CD14-positive monocyte (primary cell): Measurements from ENCODE around the gene CROCC2. TPM values are rescaled to one million over a fixed set of nuclear protein-coding genes. Genes with fewer than 3 reads are reported as not detected.

Experiments
- DNase-seq, 3 donors: peaks; one replicate each; pipeline ENCODE4 v3.0.0-alpha.2; 2011 to 2022
- H2AFZ ChIP-seq: 2 replicates; pipeline ENCODE4 v1.6.0; 2012; ENCODE audit warnings: mild to moderate bottlenecking, low read depth, low read length, inconsistent platforms; ENCODE audit not compliant: insufficient read depth, poor library complexity, severe bottlenecking
- H3K27ac ChIP-seq, 2 donors: 1 replicate in 1 of 2; 2 replicates in 1 of 2; pipeline ENCODE4 v1.5.1; 2012 to 2013; ENCODE audit warnings: low read length in 2 of 2, control low read depth in 1 of 2, inconsistent platforms in 1 of 2, low read depth in 1 of 2, mild to moderate bottlenecking in 1 of 2
- H3K27me3 ChIP-seq, 2 donors: one replicate each; pipeline versions ENCODE4 v1.6.0 to v1.6.1; 2011 to 2013; ENCODE audit warnings: low read length in 2 of 2; ENCODE audit not compliant: control insufficient read depth in 2 of 2, insufficient read depth in 2 of 2
- H3K36me3 ChIP-seq, 2 donors: replicated peaks in 1 of 2; 1 replicate in 1 of 2; 2 replicates in 1 of 2; pipeline versions ENCODE4 v1.5.1 to v1.6.1; 2012 to 2013; ENCODE audit warnings: low read length in 2 of 2, control low read depth in 1 of 2, inconsistent platforms in 1 of 2, mild to moderate bottlenecking in 1 of 2; ENCODE audit not compliant: insufficient read depth in 2 of 2, control insufficient read depth in 1 of 2
- H3K4me1 ChIP-seq, 2 donors: 1 replicate in 1 of 2; 2 replicates in 1 of 2; pipeline versions ENCODE4 v1.5.1 to v1.6.1; 2012 to 2013; ENCODE audit warnings: low read length in 2 of 2, control low read depth in 1 of 2, inconsistent platforms in 1 of 2, mild to moderate bottlenecking in 1 of 2, moderate library complexity in 1 of 2; ENCODE audit not compliant: insufficient read depth in 2 of 2, control insufficient read depth in 1 of 2
- H3K4me2 ChIP-seq: replicated peaks from 2 replicates; pipeline ENCODE3; 2012; ENCODE audit warnings: low read length, moderate library complexity, mild to moderate bottlenecking; ENCODE audit not compliant: poor library complexity, severe bottlenecking; ENCODE audit errors: extremely low read depth
- H3K4me3 ChIP-seq, 3 experiments: fragments of 200-600 bp in 1 of 3; sonication (generic) in 1 of 3; replicated peaks in 1 of 3; 1 replicate in 2 of 3; 2 replicates in 1 of 3; pipeline ENCODE4 v1.5.1; 2011 to 2013; ENCODE audit warnings: low read length in 3 of 3, mild to moderate bottlenecking in 3 of 3, control low read depth in 2 of 3, low read depth in 2 of 3, inconsistent platforms in 1 of 3, moderate library complexity in 1 of 3
- H3K79me2 ChIP-seq: 2 replicates; pipeline ENCODE4 v1.6.0; 2012; ENCODE audit warnings: mild to moderate bottlenecking, control low read depth, inconsistent platforms, low read length, moderate library complexity; ENCODE audit not compliant: insufficient read depth
- H3K9ac ChIP-seq: 2 replicates; pipeline ENCODE4 v1.6.0; 2017; ENCODE audit warnings: low read length, mild to moderate bottlenecking; ENCODE audit not compliant: insufficient read depth, poor library complexity, severe bottlenecking
- H3K9me3 ChIP-seq, 2 donors: replicated peaks in 1 of 2; 1 replicate in 1 of 2; 2 replicates in 1 of 2; pipeline versions ENCODE4 v1.5.1 to v1.6.1; 2012 to 2013; ENCODE audit warnings: low read length in 2 of 2, control low read depth in 1 of 2; ENCODE audit not compliant: control insufficient read depth in 1 of 2, insufficient read depth in 1 of 2
- H4K20me1 ChIP-seq: 2 replicates; pipeline ENCODE4 v1.6.0; 2012; ENCODE audit warnings: mild to moderate bottlenecking, low read length, control low read depth, moderate library complexity; ENCODE audit not compliant: insufficient read depth
- H3K27ac Mint-ChIP-seq, 7 donors: one replicate each; pipeline ENCODE4 v1.8.0; 2020; ENCODE audit warnings: mild to moderate bottlenecking in 7 of 7, mixed read lengths in 7 of 7, moderate library complexity in 6 of 7, inconsistent platforms in 2 of 7
- H3K27me3 Mint-ChIP-seq, 3 donors: one replicate each; pipeline ENCODE4 v1.8.0; 2021 to 2022; ENCODE audit warnings: low read depth in 3 of 3, mild to moderate bottlenecking in 3 of 3, mixed read lengths in 3 of 3, moderate library complexity in 3 of 3, inconsistent platforms in 1 of 3
- H3K36me3 Mint-ChIP-seq, 2 donors: one replicate each; pipeline ENCODE4 v1.8.0; 2020; ENCODE audit warnings: mixed read lengths in 2 of 2, inconsistent platforms in 1 of 2, mild to moderate bottlenecking in 1 of 2
- H3K4me1 Mint-ChIP-seq: one replicate; pipeline ENCODE4 v1.8.0; 2020; ENCODE audit warnings: mild to moderate bottlenecking, mixed read lengths
- H3K4me3 Mint-ChIP-seq, 2 donors: one replicate each; pipeline ENCODE4 v1.8.0; 2020; ENCODE audit warnings: mild to moderate bottlenecking in 2 of 2, mixed read lengths in 2 of 2, moderate library complexity in 1 of 2
- H3K9me3 Mint-ChIP-seq, 7 donors: one replicate each; pipeline ENCODE4 v1.8.0; 2020 to 2022; ENCODE audit warnings: mixed read lengths in 7 of 7, mild to moderate bottlenecking in 6 of 7, moderate library complexity in 6 of 7, inconsistent platforms in 2 of 7
- WGBS: methylation state at CpG from one replicate; pipeline ENCODE4 v1.1.5; 2013; ENCODE audit warnings: missing lambda C conversion rate; ENCODE audit not compliant: insufficient coverage; 5-methylcytosine and 5-hydroxymethylcytosine counted together
- intact Hi-C, 2 donors: fragments of 100-400 bp; cut with micrococcal nuclease; formaldehyde crosslinking; loops; one replicate each; pipeline versions ENCODE4 v1.15.0 to v1.15.1; 2023
- polyA plus RNA-seq, 3 donors: library from polyadenylated mRNA; depleted of rRNA in 1 of 3; unstranded in 2 of 3; stranded (reverse) in 1 of 3; fragments of 300-500 nt in 2 of 3; fragments of >200 nt in 1 of 3; fragmentation: Illumina TruSeq in 2 of 3; gene quantifications; 1 replicate in 2 of 3; 2 replicates in 1 of 3; pipeline ENCODE4 v1.2.3, GENCODE V29; 2012 to 2021
- TF ChIP-seq, protein P1 (sequence below): fragments of 200-600 bp; IDR thresholded peaks from one replicate; pipeline ENCODE4 v1.8.0; 2022; ENCODE audit warnings: antibody characterized with exemption, mild to moderate bottlenecking

Gene CROCC2
- polyA plus RNA-seq, 3 donors = 0.15 TPM; not detected in 2

- H3K36me3 Mint-ChIP-seq = no peaks in the 10 kb centered on the region
- intact Hi-C loops = no loop called here
- H3K79me2 ChIP-seq = no peaks in the 10 kb centered on the region
- DNase-seq = no peak
- H3K4me1 ChIP-seq = no peaks in the 10 kb centered on the region
- no peak overlapping the region for H3K4me2 ChIP-seq
- peaks cover 0 to 2% (median 0%) of the 10 kb centered on the region in 7 donors for H3K9me3 Mint-ChIP-seq
- no peak overlapping the region for H3K27ac Mint-ChIP-seq
- no peaks in the 10 kb centered on the region for H3K36me3 ChIP-seq
- H3K27me3 Mint-ChIP-seq = peaks cover 0 to 1% (median 1%) of the 10 kb centered on the region in 3 donors
- H3K4me1 Mint-ChIP-seq = no peaks in the 10 kb centered on the region
- no peak overlapping the region for H3K4me3 Mint-ChIP-seq
- 93% methylated on average over 34 of the region's 40 CpGs for WGBS
- no peak overlapping the region for H3K9ac ChIP-seq
- TF ChIP-seq, protein P1, sequence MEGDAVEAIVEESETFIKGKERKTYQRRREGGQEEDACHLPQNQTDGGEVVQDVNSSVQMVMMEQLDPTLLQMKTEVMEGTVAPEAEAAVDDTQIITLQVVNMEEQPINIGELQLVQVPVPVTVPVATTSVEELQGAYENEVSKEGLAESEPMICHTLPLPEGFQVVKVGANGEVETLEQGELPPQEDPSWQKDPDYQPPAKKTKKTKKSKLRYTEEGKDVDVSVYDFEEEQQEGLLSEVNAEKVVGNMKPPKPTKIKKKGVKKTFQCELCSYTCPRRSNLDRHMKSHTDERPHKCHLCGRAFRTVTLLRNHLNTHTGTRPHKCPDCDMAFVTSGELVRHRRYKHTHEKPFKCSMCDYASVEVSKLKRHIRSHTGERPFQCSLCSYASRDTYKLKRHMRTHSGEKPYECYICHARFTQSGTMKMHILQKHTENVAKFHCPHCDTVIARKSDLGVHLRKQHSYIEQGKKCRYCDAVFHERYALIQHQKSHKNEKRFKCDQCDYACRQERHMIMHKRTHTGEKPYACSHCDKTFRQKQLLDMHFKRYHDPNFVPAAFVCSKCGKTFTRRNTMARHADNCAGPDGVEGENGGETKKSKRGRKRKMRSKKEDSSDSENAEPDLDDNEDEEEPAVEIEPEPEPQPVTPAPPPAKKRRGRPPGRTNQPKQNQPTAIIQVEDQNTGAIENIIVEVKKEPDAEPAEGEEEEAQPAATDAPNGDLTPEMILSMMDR = no peak
- no peaks in the 10 kb centered on the region for H3K27me3 ChIP-seq
- H3K9me3 ChIP-seq = no peaks in the 10 kb centered on the region
- no peak overlapping the region for H3K4me3 ChIP-seq
- no peak overlapping the region for H3K27ac ChIP-seq
- no peak overlapping the region for H2AFZ ChIP-seq
- no peaks in the 10 kb centered on the region for H4K20me1 ChIP-seq
Observed at GRCh38 chr2:240877460-240878340, 28.4 kb upstream of the CROCC2 start.

GRCh38 chr2:240878341-240878936 lies 27.7 kb upstream of the CROCC2 start:
- no peak overlapping the region for H2AFZ ChIP-seq
- 94% methylated on average over 14 of the region's 18 CpGs for WGBS
- H3K27ac ChIP-seq = no peak overlapping the region
- H3K36me3 Mint-ChIP-seq = no peaks in the 10 kb centered on the region
- no peak overlapping the region for H3K27ac Mint-ChIP-seq
- no peaks in the 10 kb centered on the region for H3K27me3 ChIP-seq
- no peak overlapping the region for H3K9ac ChIP-seq
- no peaks in the 10 kb centered on the region for H3K9me3 ChIP-seq
- no peak overlapping the region for H3K4me2 ChIP-seq
- H3K4me3 ChIP-seq = no peak overlapping the region
- H3K4me3 Mint-ChIP-seq = no peak overlapping the region
- DNase-seq = no peak
- intact Hi-C loops = no loop called here
- no peaks in the 10 kb centered on the region for H3K4me1 Mint-ChIP-seq
- no peaks in the 10 kb centered on the region for H3K36me3 ChIP-seq
- H3K27me3 Mint-ChIP-seq = peaks cover 0 to 1% (median 0%) of the 10 kb centered on the region in 3 donors
- no peaks in the 10 kb centered on the region for H3K79me2 ChIP-seq
- H3K4me1 ChIP-seq = no peaks in the 10 kb centered on the region
- H4K20me1 ChIP-seq = no peaks in the 10 kb centered on the region
- H3K9me3 Mint-ChIP-seq = peaks cover 0 to 2% (median 0%) of the 10 kb centered on the region in 7 donors
- TF ChIP-seq, protein P1 = no peak
